ENCODE results near the gene BATF.

The BATF gene

DNA sequence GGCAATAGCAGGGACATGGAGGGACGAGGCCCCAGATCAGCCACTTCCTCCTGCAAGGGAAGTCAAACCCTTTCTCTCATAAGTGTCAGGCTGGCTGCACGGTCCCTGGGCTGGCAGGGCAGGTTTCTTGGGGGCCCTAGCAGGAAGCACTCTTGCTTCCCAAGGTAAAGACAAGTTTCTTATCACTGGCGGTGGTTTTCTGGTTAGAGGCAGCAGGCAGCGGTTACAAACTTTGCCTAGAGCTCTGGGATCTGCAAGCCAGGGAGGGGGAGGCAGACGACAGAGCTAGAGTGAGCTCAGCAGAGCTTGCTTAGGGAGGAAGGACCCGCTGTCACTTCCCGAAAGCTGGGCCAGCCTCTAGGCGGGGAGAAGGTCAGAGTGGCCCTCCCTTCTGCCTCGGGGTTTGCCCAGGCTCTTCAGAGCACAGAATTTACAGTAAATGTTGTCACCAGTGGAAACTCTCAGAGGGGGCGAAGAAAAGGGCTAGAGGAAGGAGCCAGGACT, 20.4 kb downstream of the BATF start:
- no peak for TF ChIP-seq CTCF (IDR thresholded peaks at IDR 0.05; ENCODE audit: insufficient read depth, low read length, missing control alignments)
- no peak for DNase-seq (ENCODE audit: low read depth, low spot score)
- no peak overlapping the region for H3K4me3 ChIP-seq (ENCODE audit: low read depth, low read length)
- CTCF ChIA-PET: no interaction called here
- POLR2A ChIA-PET: no interaction called here

DNA sequence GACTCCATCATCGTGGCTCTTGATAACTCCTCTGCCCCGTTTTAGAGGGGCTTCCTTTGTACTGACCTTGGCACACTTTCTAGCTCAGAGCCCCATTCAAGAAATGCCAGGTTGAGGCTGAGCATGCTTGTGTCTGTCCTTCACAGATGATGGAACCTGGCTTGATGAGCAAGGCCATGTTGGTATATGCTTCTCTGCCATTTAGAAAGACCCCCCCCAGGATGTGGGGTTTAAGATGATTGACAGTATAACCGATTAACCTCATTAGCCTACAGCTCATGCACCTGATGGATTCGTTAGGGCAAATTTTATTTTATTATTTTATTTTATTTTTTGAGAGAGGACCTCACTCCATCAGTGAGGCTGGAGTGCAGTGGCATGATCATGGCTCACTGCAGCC, 21.0 kb downstream of the BATF start:
- no peak overlapping the region for H3K4me3 ChIP-seq (ENCODE audit: low read depth, low read length)
- no peak for TF ChIP-seq CTCF (IDR thresholded peaks at IDR 0.05; ENCODE audit: insufficient read depth, low read length, missing control alignments)
- CTCF ChIA-PET: no interaction called here
- DNase-seq (ENCODE audit: low read depth, low spot score): no peak
- POLR2A ChIA-PET: no interaction called here

DNA sequence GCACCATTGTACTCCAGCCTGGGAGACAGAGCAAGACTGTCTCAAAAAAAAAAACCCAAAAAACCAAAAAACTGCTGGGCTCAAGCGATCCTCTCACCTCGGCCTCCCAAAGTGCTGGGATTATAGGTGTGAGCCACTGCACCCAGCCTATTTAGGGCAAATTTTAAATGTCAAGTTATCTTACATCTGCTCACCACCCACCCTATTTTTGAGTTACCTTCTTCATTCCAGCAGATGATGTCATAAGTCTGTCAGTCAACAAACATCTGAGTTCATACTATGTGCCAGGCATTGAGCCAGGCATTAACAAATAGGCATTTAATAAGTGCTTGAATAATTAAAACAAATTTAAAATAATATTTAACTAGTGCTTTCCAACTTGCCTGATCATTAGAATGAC, 21.5 kb downstream of the BATF start:
- CTCF ChIA-PET: no interaction called here
- no peak overlapping the region for H3K4me3 ChIP-seq (ENCODE audit: low read depth, low read length)
- TF ChIP-seq CTCF (IDR thresholded peaks at IDR 0.05; ENCODE audit: insufficient read depth, low read length, missing control alignments): no peak
- POLR2A ChIA-PET: no interaction called here
- DNase-seq (ENCODE audit: low read depth, low spot score): no peak

DNA sequence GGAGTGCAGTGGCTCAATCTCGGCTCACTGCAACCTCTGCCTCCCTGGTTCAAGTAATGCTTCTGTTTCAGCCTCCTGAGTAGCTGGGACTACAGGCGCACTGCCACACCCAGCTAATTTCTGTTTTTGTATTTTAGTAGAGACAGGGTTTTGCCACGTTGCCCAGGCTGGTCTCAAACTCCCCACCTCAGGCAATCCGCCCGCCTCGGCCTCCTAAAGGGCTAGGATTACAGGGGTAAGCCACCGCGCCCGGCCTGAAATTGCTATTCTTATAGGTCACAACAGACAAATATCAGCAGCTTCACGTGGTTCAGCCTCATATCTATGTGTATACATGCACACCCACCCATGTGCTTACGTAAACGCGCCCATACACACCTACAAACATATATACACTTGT, 23.6 kb downstream of the BATF start:
- ChIA-PET CTCF (interaction anchor here (1.4 kb wide), 2 partner anchors 9 to 15 kb away, joined by 3 to 12 read pairs; no protein-coding TSS in a partner anchor), POLR2A (no interaction called here)
- H3K4me3 ChIP-seq (ENCODE audit: low read depth, low read length): no peak overlapping the region
- no peak for TF ChIP-seq CTCF (IDR thresholded peaks at IDR 0.05; ENCODE audit: insufficient read depth, low read length, missing control alignments)
- DNase-seq (ENCODE audit: low read depth, low spot score): no peak

GRCh38 chr14:75547552-75548250, 25.4 kb downstream of the BATF start:
- TF ChIP-seq CTCF (IDR thresholded peaks at IDR 0.05; ENCODE audit: insufficient read depth, low read length, missing control alignments): no peak
- CTCF ChIA-PET: no interaction called here
- DNase-seq (ENCODE audit: low read depth, low spot score): no peak
- no peak overlapping the region for H3K4me3 ChIP-seq (ENCODE audit: low read depth, low read length)
- POLR2A ChIA-PET: no interaction called here

DNA sequence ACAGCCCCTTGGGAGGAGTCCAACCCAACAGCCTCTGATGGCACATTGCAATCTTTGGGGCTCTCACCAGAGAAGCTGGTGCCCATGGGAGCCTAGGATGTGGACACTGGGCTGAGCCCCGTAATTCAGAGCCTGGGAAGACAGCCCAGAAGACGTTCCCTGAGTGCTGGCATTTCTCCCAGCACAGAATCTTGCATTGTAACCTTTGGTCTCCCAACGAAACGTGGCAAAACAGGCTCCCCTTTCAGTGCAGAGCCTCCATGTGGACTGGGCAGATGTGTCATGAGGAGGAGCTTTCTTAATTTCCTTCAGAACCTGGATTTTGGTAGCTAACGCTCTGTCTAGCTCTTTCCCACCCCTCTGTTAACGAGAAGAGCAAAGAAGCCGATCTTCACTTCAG, 26.3 kb downstream of the BATF start:
- no peak for TF ChIP-seq CTCF (IDR thresholded peaks at IDR 0.05; ENCODE audit: insufficient read depth, low read length, missing control alignments)
- POLR2A ChIA-PET: no interaction called here
- H3K4me3 ChIP-seq (ENCODE audit: low read depth, low read length): no peak overlapping the region
- no peak for DNase-seq (ENCODE audit: low read depth, low spot score)
- CTCF ChIA-PET: interaction anchor here (0.8 to 2.6 kb wide), 3 partner anchors 12 to 106 kb away, joined by 4 to 14 read pairs (median 4); no protein-coding TSS in a partner anchor
